Stimulated activated CD8-positive, alpha-beta memory T cell treated with anti-CD3 and anti-CD28 coated beads, Interleukin-7, amount 100 ng/mL, for 24 hours (primary cell): ENCODE results near the gene NVL.
A peak's percentile ranks its signal among the peaks of the same experiment; 100 is the strongest.
"Not testable (repeated sequence)": the region's sequence is repeated elsewhere in the genome, so short reads cannot be mapped to it uniquely, and the experiment has no call there.

Source experiments
- DNase-seq: peaks from one replicate; pipeline ENCODE4 v3.0.0-alpha.2; 2020; ENCODE audit warnings: low read depth

NVL gene

GRCh38 chr1:224329842-224330753, at the start of gene NVL:
Gene NVL (minus strand): TSS chr1:224330172. CDS start chr1:224330127, 45 bp downstream.
- DNase-seq, result peak; percentile 46

GRCh38 chr1:224378855-224379631, 49.1 kb upstream of the NVL start:
- no peak for DNase-seq

- DNase-seq, result no peak
Measured at GRCh38 chr1:224377676-224378006, 47.7 kb upstream of the NVL start.

GRCh38 chr1:224375059-224375458, 45.1 kb upstream of the NVL start:
- DNase-seq, result no peak

GRCh38 chr1:224373008-224373590, 43.1 kb upstream of the NVL start:
- DNase-seq, result no peak

- DNase-seq, result no peak
Measured at GRCh38 chr1:224368409-224368808, 38.4 kb upstream of the NVL start.

GRCh38 chr1:224359207-224359606, 29.2 kb upstream of the NVL start:
- DNase-seq, result no peak

- no peak for DNase-seq
Measured at GRCh38 chr1:224358237-224358636, 28.3 kb upstream of the NVL start.

GRCh38 chr1:224357626-224358124, 27.7 kb upstream of the NVL start:
- no peak for DNase-seq

GRCh38 chr1:224356685-224357625, 27.0 kb upstream of the NVL start, which contains the start of gene CNIH4:
Gene CNIH4 (plus strand): TSS chr1:224356879. CDS start chr1:224356925, 46 bp downstream.
- peak; percentile 77 for DNase-seq

GRCh38 chr1:224353975-224354925, 24.3 kb upstream of the NVL start:
- DNase-seq, result no peak

GRCh38 chr1:224352436-224353085, 22.6 kb upstream of the NVL start:
- DNase-seq, result not testable (repeated sequence)

- not testable (repeated sequence) for DNase-seq
Measured at GRCh38 chr1:224349716-224350115, 19.7 kb upstream of the NVL start.

GRCh38 chr1:224348137-224348536, 18.2 kb upstream of the NVL start:
- no peak for DNase-seq

GRCh38 chr1:224343679-224344078, 13.7 kb upstream of the NVL start:
- DNase-seq, result no peak

GRCh38 chr1:224340453-224341384, 10.7 kb upstream of the NVL start:
- not testable (repeated sequence) for DNase-seq

GRCh38 chr1:224339442-224340033, 9.6 kb upstream of the NVL start:
- DNase-seq, result no peak
